Nephron progenitor cell (in vitro differentiated cells): ENCODE measurements around the gene MORF4L1.

ENCODE experiments used
- DNase-seq: peaks from one replicate; pipeline ENCODE4 v3.0.0; 2021
- H3K27ac Mint-ChIP-seq: 2 replicates; pipeline ENCODE4 v1.8.0; 2021; ENCODE audit warnings: mild to moderate bottlenecking, moderate library complexity, mixed read lengths
- H3K27me3 Mint-ChIP-seq: 2 replicates; pipeline ENCODE4 v1.8.0; 2021; ENCODE audit warnings: mild to moderate bottlenecking, low read depth, mixed read lengths; ENCODE audit not compliant: poor library complexity
- H3K36me3 Mint-ChIP-seq: 2 replicates; pipeline ENCODE4 v1.8.0; 2021; ENCODE audit warnings: low read depth, mixed read lengths
- H3K4me1 Mint-ChIP-seq: 2 replicates; pipeline ENCODE4 v1.8.0; 2021; ENCODE audit warnings: mixed read lengths
- H3K4me3 Mint-ChIP-seq: 2 replicates; pipeline ENCODE4 v1.8.0; 2021; ENCODE audit warnings: mild to moderate bottlenecking, moderate library complexity, mixed read lengths
- H3K9me3 Mint-ChIP-seq: 2 replicates; pipeline ENCODE4 v1.8.0; 2021; ENCODE audit warnings: mild to moderate bottlenecking, moderate library complexity, mixed read lengths
- TF ChIP-seq, protein P1 (sequence below): fragments of 200-600 bp; sonication (generic); IDR thresholded peaks from 2 replicates; pipeline ENCODE4 v1.5.0; 2021; ENCODE audit warnings: antibody characterized with exemption

The MORF4L1 gene

DNA sequence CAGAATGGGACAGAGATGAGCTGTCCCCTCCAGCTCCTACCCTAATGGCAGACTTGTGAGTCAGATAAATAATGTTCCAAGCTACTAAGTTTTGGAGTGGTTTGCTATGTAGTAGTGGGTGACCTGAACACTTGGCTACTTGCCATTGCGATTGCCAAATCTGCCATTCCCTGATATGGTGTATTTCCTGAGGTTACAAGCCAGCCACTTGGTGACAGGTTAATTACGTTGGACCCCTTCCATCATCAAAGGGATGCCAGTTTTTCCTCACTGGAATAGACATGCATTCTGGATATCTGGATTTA, 33.6 kb downstream of the MORF4L1 start:
- Mint-ChIP-seq H3K4me1 (peaks cover 55% of the 10 kb centered on the region), H3K9me3 (no peaks in the 10 kb centered on the region), H3K36me3 (peaks cover 66% of the 10 kb centered on the region), H3K4me3 (no peak overlapping the region), H3K27me3 (no peaks in the 10 kb centered on the region), H3K27ac (no peak overlapping the region)
- TF ChIP-seq, protein P1, sequence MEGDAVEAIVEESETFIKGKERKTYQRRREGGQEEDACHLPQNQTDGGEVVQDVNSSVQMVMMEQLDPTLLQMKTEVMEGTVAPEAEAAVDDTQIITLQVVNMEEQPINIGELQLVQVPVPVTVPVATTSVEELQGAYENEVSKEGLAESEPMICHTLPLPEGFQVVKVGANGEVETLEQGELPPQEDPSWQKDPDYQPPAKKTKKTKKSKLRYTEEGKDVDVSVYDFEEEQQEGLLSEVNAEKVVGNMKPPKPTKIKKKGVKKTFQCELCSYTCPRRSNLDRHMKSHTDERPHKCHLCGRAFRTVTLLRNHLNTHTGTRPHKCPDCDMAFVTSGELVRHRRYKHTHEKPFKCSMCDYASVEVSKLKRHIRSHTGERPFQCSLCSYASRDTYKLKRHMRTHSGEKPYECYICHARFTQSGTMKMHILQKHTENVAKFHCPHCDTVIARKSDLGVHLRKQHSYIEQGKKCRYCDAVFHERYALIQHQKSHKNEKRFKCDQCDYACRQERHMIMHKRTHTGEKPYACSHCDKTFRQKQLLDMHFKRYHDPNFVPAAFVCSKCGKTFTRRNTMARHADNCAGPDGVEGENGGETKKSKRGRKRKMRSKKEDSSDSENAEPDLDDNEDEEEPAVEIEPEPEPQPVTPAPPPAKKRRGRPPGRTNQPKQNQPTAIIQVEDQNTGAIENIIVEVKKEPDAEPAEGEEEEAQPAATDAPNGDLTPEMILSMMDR, result no peak
- DNase-seq, result no peak

DNA sequence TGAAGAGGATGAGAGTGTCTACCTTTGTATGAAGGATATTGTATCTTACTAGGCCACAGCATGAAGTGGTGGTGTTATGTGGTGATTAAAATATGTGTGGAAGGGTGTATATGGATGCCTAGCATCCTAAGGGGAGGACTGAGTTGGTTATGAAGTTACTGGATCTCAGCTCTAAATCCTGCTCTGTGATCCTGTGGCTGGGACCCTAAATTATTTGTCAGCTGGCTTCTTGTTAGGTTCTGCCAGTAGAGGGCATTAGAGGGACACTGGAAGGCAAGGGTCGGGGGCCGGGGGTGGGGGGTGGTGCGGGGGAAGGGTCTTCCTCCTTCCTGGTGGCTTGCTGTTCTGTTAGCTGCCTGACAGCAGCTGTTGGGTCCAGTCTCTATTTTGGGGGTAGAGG, 34.9 kb downstream of the MORF4L1 start:
- H3K36me3 Mint-ChIP-seq, result peaks cover 65% of the 10 kb centered on the region
- H3K27me3 Mint-ChIP-seq, result no peaks in the 10 kb centered on the region
- H3K4me3 Mint-ChIP-seq, result no peak overlapping the region
- no peak overlapping the region for H3K27ac Mint-ChIP-seq
- TF ChIP-seq, protein P1, result peak; percentile 26
- H3K9me3 Mint-ChIP-seq, result no peaks in the 10 kb centered on the region
- no peak for DNase-seq
- peaks cover 42% of the 10 kb centered on the region for H3K4me1 Mint-ChIP-seq

- no peak overlapping the region for H3K4me3 Mint-ChIP-seq
- peaks cover 36% of the 10 kb centered on the region for H3K4me1 Mint-ChIP-seq
Observed at GRCh38 chr15:78909160-78909695, 36.5 kb downstream of the MORF4L1 start.

DNA sequence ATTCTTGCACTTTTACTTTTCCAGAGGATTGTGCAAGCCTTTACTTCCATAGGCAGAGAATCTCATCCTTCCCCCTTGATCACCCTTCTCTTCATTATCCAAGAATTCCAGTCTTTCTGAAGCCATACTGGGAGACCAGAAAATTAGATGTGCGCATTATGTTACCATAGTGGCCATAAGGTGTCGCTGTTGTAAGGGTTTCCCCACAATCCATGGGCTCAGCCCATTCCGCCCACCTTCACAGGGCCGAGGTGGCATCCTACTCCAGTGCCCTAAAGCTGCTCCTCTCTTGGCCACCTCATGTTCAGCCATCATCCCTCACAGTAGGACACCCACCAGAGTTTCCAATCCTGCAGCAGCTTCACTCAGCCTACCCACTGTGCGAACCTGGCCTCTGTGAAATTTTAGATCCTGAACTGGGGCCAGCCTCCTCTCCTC, 37.1 kb downstream of the MORF4L1 start:
- Mint-ChIP-seq H3K4me3 (no peak overlapping the region), H3K4me1 (peaks cover 33% of the 10 kb centered on the region), H3K36me3 (peaks cover 60% of the 10 kb centered on the region), H3K27me3 (peaks cover 2% of the 10 kb centered on the region), H3K9me3 (no peaks in the 10 kb centered on the region), H3K27ac (no peak overlapping the region)
- DNase-seq, result peak; percentile 62
- TF ChIP-seq, protein P1, result peak; percentile 71

More at GRCh38 chr15:78909160-78909695, 36.5 kb downstream of the MORF4L1 start:
- TF ChIP-seq, protein P1, result no peak
- peaks cover 2% of the 10 kb centered on the region for H3K27me3 Mint-ChIP-seq
- peak overlapping the region; percentile 31 for H3K27ac Mint-ChIP-seq
- DNase-seq, result no peak
- H3K9me3 Mint-ChIP-seq, result no peaks in the 10 kb centered on the region
- peaks cover 60% of the 10 kb centered on the region for H3K36me3 Mint-ChIP-seq

DNA sequence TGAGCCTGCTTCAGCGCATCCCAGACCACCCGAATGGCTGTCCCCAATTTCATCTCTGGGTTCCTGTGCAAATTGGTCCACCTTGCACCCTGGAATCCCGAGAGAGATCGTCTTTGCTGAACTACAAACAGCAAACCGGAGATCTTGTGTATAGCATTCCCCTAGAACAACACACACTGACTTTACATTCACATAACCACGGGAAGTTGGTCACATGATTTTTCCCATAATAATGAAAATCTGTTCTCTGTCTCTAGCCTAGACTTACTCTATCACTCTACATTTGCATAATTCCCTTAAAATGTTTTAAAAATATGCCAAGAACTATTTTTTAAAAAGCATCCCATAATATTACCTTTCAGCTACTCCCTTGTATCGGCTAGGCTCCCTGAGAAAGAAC, 37.6 kb downstream of the MORF4L1 start:
- TF ChIP-seq, protein P1, result no peak
- H3K4me1 Mint-ChIP-seq, result peaks cover 30% of the 10 kb centered on the region
- H3K4me3 Mint-ChIP-seq, result no peak overlapping the region
- H3K27ac Mint-ChIP-seq, result no peak overlapping the region
- no peaks in the 10 kb centered on the region for H3K9me3 Mint-ChIP-seq
- no peak for DNase-seq
- peaks cover 57% of the 10 kb centered on the region for H3K36me3 Mint-ChIP-seq
- peaks cover 2% of the 10 kb centered on the region for H3K27me3 Mint-ChIP-seq

- Mint-ChIP-seq H3K4me3 (no peak overlapping the region), H3K9me3 (no peaks in the 10 kb centered on the region), H3K27ac (no peak overlapping the region), H3K4me1 (peaks cover 28% of the 10 kb centered on the region), H3K27me3 (peaks cover 2% of the 10 kb centered on the region), H3K36me3 (peaks cover 57% of the 10 kb centered on the region)
- no peak for DNase-seq
- TF ChIP-seq, protein P1, result no peak
Observed at GRCh38 chr15:78912316-78912715, 39.6 kb downstream of the MORF4L1 start.
